Upper lobe of left lung (tissue), 6 donors: ENCODE results near the gene GARIN3. TPM values are rescaled to one million over a fixed set of nuclear protein-coding genes. Genes with fewer than 3 reads are reported as not detected.

Source experiments
- ATAC-seq, 2 donors: fragments of 200-7000 bp; cut with Tn5 transposase; one replicate each; pipeline ENCODE4 v1.9.1; 2022; ENCODE audit warnings: mild to moderate bottlenecking in 2 of 2, moderate library complexity in 2 of 2; ENCODE audit not compliant: low FRiP score in 2 of 2
- DNase-seq, 2 donors: peaks; one replicate each; pipeline ENCODE4 v3.0.0-alpha.2; 2019 to 2020
- H3K27ac ChIP-seq, 4 donors: fragments of 200-600 bp; sonication (generic); one replicate each; pipeline ENCODE4 v1.5.1; 2016 to 2019
- H3K27me3 ChIP-seq, 4 donors: fragments of 200-600 bp; sonication (generic); one replicate each; pipeline ENCODE4 v1.5.1; 2017 to 2019
- H3K36me3 ChIP-seq, 4 donors: fragments of 200-600 bp; sonication (generic); one replicate each; pipeline ENCODE4 v1.5.1; 2016 to 2019
- H3K4me1 ChIP-seq, 4 donors: fragments of 200-600 bp; sonication (generic); one replicate each; pipeline ENCODE4 v1.5.1; 2018 to 2019
- H3K4me3 ChIP-seq, 4 donors: fragments of 200-600 bp; sonication (generic); one replicate each; pipeline ENCODE4 v1.5.1; 2017 to 2019; ENCODE audit warnings: mild to moderate bottlenecking in 2 of 4, moderate library complexity in 1 of 4
- H3K9me3 ChIP-seq, 4 donors: fragments of 200-600 bp; sonication (generic); one replicate each; pipeline ENCODE4 v1.5.1; 2018 to 2019
- EP300 ChIP-seq, 4 donors: sonication (generic); formaldehyde crosslinking; IDR thresholded peaks; one replicate each; pipeline ENCODE4 v1.5.1; 2017; ENCODE audit warnings: antibody characterized with exemption in 4 of 4, control low read depth in 2 of 4
- POLR2A ChIP-seq, 4 donors: fragments of 450-650 bp; IDR thresholded peaks; one replicate each; pipeline ENCODE4 v1.5.1; 2016 to 2017; ENCODE audit warnings: antibody characterized with exemption in 4 of 4, mild to moderate bottlenecking in 2 of 4
- POLR2AphosphoS5 ChIP-seq, 2 donors: sonication (generic); formaldehyde crosslinking; IDR thresholded peaks; one replicate each; pipeline ENCODE4 v1.5.1; 2017; ENCODE audit warnings: antibody characterized with exemption in 2 of 2
- WGBS, 2 donors: methylation state at CpG; one replicate each; pipeline ENCODE4 v1.1.5; 2017 to 2018; 5-methylcytosine and 5-hydroxymethylcytosine counted together
- total RNA-seq, 6 donors: library from RNA; depleted of rRNA in 4 of 6; stranded (reverse); fragments of >200 nt in 4 of 6; gene quantifications; one replicate each; pipeline versions ENCODE4 v1.1.0 to v1.2.1, GENCODE V29; 2016 to 2021
- TF ChIP-seq, protein P1 (sequence below), 6 experiments: fragments of 450-650 bp in 4 of 6; fragments of 200-600 bp in 2 of 6; sonication (generic) in 2 of 6; IDR thresholded peaks; one replicate each; pipeline ENCODE4 v1.5.1; 2016 to 2019; ENCODE audit warnings: antibody characterized with exemption in 6 of 6
- donor health status: DM: no; HTN: no; CAD: no; lungs with moderate emphysema.
- donor health status: DM: no; HTN: yes; CAD: no; lungs with severe emphysema.

Gene GARIN3
- total RNA-seq, 6 donors from 2014 or later = not detected

- peaks cover 3 to 23% (median 7%) of the 10 kb centered on the region in 4 donors for H3K36me3 ChIP-seq
- no peaks in the 10 kb centered on the region for H3K9me3 ChIP-seq
- H3K27ac ChIP-seq = no peak overlapping the region
- DNase-seq = no peak
- H3K27me3 ChIP-seq = no peaks in the 10 kb centered on the region
- H3K4me1 ChIP-seq = peaks cover 7 to 15% (median 12%) of the 10 kb centered on the region in 4 donors
- H3K4me3 ChIP-seq = no peak overlapping the region
- WGBS, 2 donors = 85 to 96% methylated on average over 6 of the region's 6 CpGs
- TF ChIP-seq, protein P1, sequence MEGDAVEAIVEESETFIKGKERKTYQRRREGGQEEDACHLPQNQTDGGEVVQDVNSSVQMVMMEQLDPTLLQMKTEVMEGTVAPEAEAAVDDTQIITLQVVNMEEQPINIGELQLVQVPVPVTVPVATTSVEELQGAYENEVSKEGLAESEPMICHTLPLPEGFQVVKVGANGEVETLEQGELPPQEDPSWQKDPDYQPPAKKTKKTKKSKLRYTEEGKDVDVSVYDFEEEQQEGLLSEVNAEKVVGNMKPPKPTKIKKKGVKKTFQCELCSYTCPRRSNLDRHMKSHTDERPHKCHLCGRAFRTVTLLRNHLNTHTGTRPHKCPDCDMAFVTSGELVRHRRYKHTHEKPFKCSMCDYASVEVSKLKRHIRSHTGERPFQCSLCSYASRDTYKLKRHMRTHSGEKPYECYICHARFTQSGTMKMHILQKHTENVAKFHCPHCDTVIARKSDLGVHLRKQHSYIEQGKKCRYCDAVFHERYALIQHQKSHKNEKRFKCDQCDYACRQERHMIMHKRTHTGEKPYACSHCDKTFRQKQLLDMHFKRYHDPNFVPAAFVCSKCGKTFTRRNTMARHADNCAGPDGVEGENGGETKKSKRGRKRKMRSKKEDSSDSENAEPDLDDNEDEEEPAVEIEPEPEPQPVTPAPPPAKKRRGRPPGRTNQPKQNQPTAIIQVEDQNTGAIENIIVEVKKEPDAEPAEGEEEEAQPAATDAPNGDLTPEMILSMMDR (IDR thresholded peaks at IDR 0.05) = no peak
- TF ChIP-seq EP300 (IDR thresholded peaks at IDR 0.05) (no peak), POLR2AphosphoS5 (IDR thresholded peaks at IDR 0.05) (no peak), POLR2A (IDR thresholded peaks at IDR 0.05) (no peak)
- no peak for ATAC-seq
Observed at GRCh38 chr5:157137691-157138090, 28.4 kb downstream of the GARIN3 start.

- H3K4me3 ChIP-seq = no peak overlapping the region
- H3K27ac ChIP-seq = no peak overlapping the region
- H3K9me3 ChIP-seq = no peaks in the 10 kb centered on the region
- no peaks in the 10 kb centered on the region for H3K27me3 ChIP-seq
- DNase-seq = no peak
- peaks cover 0 to 3% (median 0%) of the 10 kb centered on the region in 4 donors for H3K36me3 ChIP-seq
- TF ChIP-seq POLR2AphosphoS5 (IDR thresholded peaks at IDR 0.05) (no peak), EP300 (IDR thresholded peaks at IDR 0.05) (no peak), POLR2A (IDR thresholded peaks at IDR 0.05) (no peak)
- TF ChIP-seq, protein P1 (IDR thresholded peaks at IDR 0.05) = no peak
- WGBS, 2 donors = 22 to 29% methylated on average over 1 of the region's 1 CpG
- peaks cover 0 to 4% (median 0%) of the 10 kb centered on the region in 4 donors for H3K4me1 ChIP-seq
- ATAC-seq = no peak
Observed at GRCh38 chr5:157132281-157132612, 33.8 kb downstream of the GARIN3 start.

DNA sequence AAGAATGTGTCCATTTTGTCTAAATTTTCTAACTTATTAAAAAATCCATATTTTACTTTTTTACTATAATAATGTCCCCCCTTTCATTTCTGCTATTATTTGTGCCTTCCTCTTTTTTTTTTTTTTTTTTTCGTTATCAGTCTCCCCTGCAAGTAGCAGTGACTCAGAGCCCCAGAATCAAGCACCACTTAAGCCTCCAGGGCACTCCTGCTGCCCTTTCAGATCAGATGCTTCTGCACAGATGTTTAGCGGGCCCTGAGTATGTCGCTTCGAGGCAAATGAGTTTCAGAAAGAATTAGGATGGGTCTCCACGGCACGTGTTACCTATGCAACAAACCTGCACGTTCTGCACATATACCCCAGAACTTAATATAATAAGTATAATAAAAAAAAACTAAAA lies 35.1 kb downstream of the GARIN3 start:
- WGBS, 2 donors = 59 to 61% methylated on average over 7 of the region's 7 CpGs
- Histone ChIP-seq H3K4me3 (no peak overlapping the region), H3K27me3 (no peaks in the 10 kb centered on the region), H3K9me3 (no peaks in the 10 kb centered on the region), H3K27ac (no peak overlapping the region), H3K36me3 (no peaks in the 10 kb centered on the region), H3K4me1 (peaks cover 0 to 4% (median 0%) of the 10 kb centered on the region in 4 donors)
- no peak for TF ChIP-seq EP300 (IDR thresholded peaks at IDR 0.05)
- TF ChIP-seq POLR2AphosphoS5 (IDR thresholded peaks at IDR 0.05) = no peak
- TF ChIP-seq, protein P1 (IDR thresholded peaks at IDR 0.05) = no peak
- no peak for TF ChIP-seq POLR2A (IDR thresholded peaks at IDR 0.05)
- ATAC-seq (peak in 1 of 2 donors; percentile 61), DNase-seq (peak in 1 of 2 donors; percentile 39)

- H3K4me1 ChIP-seq = no peaks in the 10 kb centered on the region
- DNase-seq (no peak), ATAC-seq (no peak)
- no peaks in the 10 kb centered on the region for H3K36me3 ChIP-seq
- no peak overlapping the region for H3K27ac ChIP-seq
- no peak overlapping the region for H3K4me3 ChIP-seq
- peaks cover 0 to 4% (median 2%) of the 10 kb centered on the region in 4 donors for H3K9me3 ChIP-seq
- TF ChIP-seq POLR2A (IDR thresholded peaks at IDR 0.05) (no peak), EP300 (IDR thresholded peaks at IDR 0.05) (no peak), POLR2AphosphoS5 (IDR thresholded peaks at IDR 0.05) (no peak)
- TF ChIP-seq, protein P1 (IDR thresholded peaks at IDR 0.05) = no peak
- no peaks in the 10 kb centered on the region for H3K27me3 ChIP-seq
Observed at GRCh38 chr5:157121709-157122108, 44.4 kb downstream of the GARIN3 start.

- no peak overlapping the region for H3K27ac ChIP-seq
- 83 to 100% methylated on average over 1 of the region's 1 CpG for WGBS, 2 donors
- peak in 1 of 2 donors; percentile 11 for ATAC-seq
Observed at GRCh38 chr5:157120102-157120501, 46.0 kb downstream of the GARIN3 start.

More at GRCh38 chr5:157120102-157120501, 46.0 kb downstream of the GARIN3 start:
- Histone ChIP-seq H3K4me3 (no peak overlapping the region), H3K4me1 (no peaks in the 10 kb centered on the region), H3K36me3 (no peaks in the 10 kb centered on the region), H3K27me3 (no peaks in the 10 kb centered on the region), H3K9me3 (peaks cover 0 to 4% (median 2%) of the 10 kb centered on the region in 4 donors)
- DNase-seq = no peak
- TF ChIP-seq POLR2A (IDR thresholded peaks at IDR 0.05) (no peak), POLR2AphosphoS5 (IDR thresholded peaks at IDR 0.05) (no peak), EP300 (IDR thresholded peaks at IDR 0.05) (no peak)
- TF ChIP-seq, protein P1 (IDR thresholded peaks at IDR 0.05) = no peak
